NB4 (cell line): Measurements from ENCODE around the gene L3MBTL4.

Source experiments
- CTCF ChIP-seq: IDR thresholded peaks from one replicate; pipeline ENCODE4 v1.5.1; 2012; ENCODE audit warnings: low read depth, low read length
- MAX ChIP-seq: IDR thresholded peaks from 2 replicates; pipeline ENCODE4 v1.6.1; 2011; ENCODE audit warnings: low read depth, low read length

GRCh38 chr18:6145645-6146306 is 268.9 kb downstream of the L3MBTL4 start:
- TF ChIP-seq CTCF, result no peak
- no peak for TF ChIP-seq MAX
